ENCODE results near the gene SMCHD1. TPM values are rescaled to one million over a fixed set of nuclear protein-coding genes. Genes with fewer than 3 reads are reported as not detected.

The SMCHD1 gene
- total RNA-seq, 1 experiment from 2014 or later, result 33.0 TPM

DNA sequence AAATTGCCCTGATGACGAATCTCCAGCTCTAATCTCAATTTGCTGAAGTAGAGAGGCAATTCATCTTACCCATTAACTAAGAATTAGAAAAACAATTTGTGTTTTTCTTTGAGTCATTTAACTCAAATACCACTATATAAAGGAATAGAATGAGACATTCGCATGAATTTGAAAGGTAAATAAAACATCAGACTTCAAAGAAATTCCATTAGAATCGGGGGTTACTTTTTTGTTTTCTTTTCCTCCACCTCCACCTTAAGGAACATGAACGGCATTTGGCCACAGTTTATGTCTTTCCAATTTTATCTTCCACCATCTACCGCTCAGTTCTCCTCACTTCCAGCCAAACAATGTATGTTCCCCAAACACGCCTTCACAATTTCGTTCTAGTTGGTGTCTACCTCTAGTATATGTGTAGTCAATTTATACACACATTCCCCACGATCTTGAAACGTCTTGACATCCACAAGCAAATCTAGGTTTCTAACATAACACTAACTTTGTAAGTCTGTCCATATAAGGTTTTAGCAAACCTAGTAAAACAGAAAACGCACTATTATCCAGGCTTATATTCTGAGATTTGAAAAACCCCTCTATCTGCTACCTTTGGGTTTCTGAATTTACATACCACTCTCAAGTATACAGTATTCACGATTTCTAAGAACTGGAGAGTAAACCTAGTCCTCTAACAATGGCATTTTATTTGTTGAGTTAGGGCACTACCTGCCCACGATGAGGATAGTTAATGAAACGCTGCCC, 1.2 kb upstream of the SMCHD1 start:
- Mint-ChIP-seq H3K27me3 (ENCODE audit: low read depth) (peaks cover 65% of the 10 kb centered on the region), H3K36me3 (no peaks in the 10 kb centered on the region), H3K9me3 (no peaks in the 10 kb centered on the region), H3K4me3 (peak overlapping the region; percentile 86), H3K4me1 (peaks cover 32% of the 10 kb centered on the region), H3K27ac (no peak overlapping the region)
- ChIA-PET CTCF (no interaction called here), POLR2A (interaction anchor here (0.7 kb wide), 1 partner anchor 14 kb away, joined by 3 read pairs; no protein-coding TSS in a partner anchor)
- no peak for DNase-seq (ENCODE audit: low spot score)
- TF ChIP-seq, protein P1, sequence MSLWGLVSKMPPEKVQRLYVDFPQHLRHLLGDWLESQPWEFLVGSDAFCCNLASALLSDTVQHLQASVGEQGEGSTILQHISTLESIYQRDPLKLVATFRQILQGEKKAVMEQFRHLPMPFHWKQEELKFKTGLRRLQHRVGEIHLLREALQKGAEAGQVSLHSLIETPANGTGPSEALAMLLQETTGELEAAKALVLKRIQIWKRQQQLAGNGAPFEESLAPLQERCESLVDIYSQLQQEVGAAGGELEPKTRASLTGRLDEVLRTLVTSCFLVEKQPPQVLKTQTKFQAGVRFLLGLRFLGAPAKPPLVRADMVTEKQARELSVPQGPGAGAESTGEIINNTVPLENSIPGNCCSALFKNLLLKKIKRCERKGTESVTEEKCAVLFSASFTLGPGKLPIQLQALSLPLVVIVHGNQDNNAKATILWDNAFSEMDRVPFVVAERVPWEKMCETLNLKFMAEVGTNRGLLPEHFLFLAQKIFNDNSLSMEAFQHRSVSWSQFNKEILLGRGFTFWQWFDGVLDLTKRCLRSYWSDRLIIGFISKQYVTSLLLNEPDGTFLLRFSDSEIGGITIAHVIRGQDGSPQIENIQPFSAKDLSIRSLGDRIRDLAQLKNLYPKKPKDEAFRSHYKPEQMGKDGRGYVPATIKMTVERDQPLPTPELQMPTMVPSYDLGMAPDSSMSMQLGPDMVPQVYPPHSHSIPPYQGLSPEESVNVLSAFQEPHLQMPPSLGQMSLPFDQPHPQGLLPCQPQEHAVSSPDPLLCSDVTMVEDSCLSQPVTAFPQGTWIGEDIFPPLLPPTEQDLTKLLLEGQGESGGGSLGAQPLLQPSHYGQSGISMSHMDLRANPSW (CRISPR knock-in tag; conservative IDR thresholded peaks at IDR 0.05; ENCODE audit: low read depth), result no peak
- no peak for TF ChIP-seq TEAD1 (CRISPR knock-in tag; IDR thresholded peaks at IDR 0.05)
- TF ChIP-seq, protein P2, sequence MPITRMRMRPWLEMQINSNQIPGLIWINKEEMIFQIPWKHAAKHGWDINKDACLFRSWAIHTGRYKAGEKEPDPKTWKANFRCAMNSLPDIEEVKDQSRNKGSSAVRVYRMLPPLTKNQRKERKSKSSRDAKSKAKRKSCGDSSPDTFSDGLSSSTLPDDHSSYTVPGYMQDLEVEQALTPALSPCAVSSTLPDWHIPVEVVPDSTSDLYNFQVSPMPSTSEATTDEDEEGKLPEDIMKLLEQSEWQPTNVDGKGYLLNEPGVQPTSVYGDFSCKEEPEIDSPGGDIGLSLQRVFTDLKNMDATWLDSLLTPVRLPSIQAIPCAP (CRISPR knock-in tag; IDR thresholded peaks at IDR 0.05), result no peak
- TF ChIP-seq ZNF121 (CRISPR knock-in tag; IDR thresholded peaks at IDR 0.05), result no peak
- no peak for TF ChIP-seq FOXP1 (CRISPR knock-in tag; IDR thresholded peaks at IDR 0.05; ENCODE audit: borderline replicate concordance)
- TF ChIP-seq RELA (CRISPR knock-in tag; IDR thresholded peaks at IDR 0.05; ENCODE audit: borderline replicate concordance), result no peak
- TF ChIP-seq NFE2L1 (CRISPR knock-in tag; IDR thresholded peaks at IDR 0.05), result no peak
- TF ChIP-seq SP1 (CRISPR knock-in tag; conservative IDR thresholded peaks at IDR 0.05), result no peak
- TF ChIP-seq, protein P3, sequence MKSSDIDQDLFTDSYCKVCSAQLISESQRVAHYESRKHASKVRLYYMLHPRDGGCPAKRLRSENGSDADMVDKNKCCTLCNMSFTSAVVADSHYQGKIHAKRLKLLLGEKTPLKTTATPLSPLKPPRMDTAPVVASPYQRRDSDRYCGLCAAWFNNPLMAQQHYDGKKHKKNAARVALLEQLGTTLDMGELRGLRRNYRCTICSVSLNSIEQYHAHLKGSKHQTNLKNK (CRISPR knock-in tag; IDR thresholded peaks at IDR 0.05), result no peak
- no peak for ATAC-seq

DNA sequence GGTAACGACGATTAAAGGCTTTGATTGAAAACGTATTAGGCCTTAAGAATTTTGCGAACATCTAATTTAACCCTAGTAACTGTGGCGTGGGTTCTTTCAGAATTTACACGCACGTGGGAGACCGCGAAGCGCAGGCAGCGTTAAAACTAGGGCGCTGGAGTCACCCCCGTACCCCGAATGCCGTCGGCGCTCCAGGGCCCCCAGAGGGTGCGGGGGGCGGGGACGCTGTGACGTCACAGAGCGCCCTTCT, 673 bp upstream of the SMCHD1 start:
- Mint-ChIP-seq H3K9me3 (no peaks in the 10 kb centered on the region), H3K27ac (no peak overlapping the region), H3K36me3 (no peaks in the 10 kb centered on the region), H3K4me3 (peak overlapping the region; percentile 86), H3K4me1 (peaks cover 32% of the 10 kb centered on the region), H3K27me3 (ENCODE audit: low read depth) (peaks cover 60% of the 10 kb centered on the region)
- ChIA-PET CTCF (no interaction called here), POLR2A (interaction anchor here (0.6 to 0.7 kb wide), 2 partner anchors 14 to 496 kb away, joined by 3 to 4 read pairs; no protein-coding TSS in a partner anchor)
- no peak for TF ChIP-seq ZNF396 (CRISPR knock-in tag; IDR thresholded peaks at IDR 0.05; ENCODE audit: borderline replicate concordance)
- no peak for TF ChIP-seq FOXP1 (CRISPR knock-in tag; IDR thresholded peaks at IDR 0.05; ENCODE audit: borderline replicate concordance)
- TF ChIP-seq, protein P4, sequence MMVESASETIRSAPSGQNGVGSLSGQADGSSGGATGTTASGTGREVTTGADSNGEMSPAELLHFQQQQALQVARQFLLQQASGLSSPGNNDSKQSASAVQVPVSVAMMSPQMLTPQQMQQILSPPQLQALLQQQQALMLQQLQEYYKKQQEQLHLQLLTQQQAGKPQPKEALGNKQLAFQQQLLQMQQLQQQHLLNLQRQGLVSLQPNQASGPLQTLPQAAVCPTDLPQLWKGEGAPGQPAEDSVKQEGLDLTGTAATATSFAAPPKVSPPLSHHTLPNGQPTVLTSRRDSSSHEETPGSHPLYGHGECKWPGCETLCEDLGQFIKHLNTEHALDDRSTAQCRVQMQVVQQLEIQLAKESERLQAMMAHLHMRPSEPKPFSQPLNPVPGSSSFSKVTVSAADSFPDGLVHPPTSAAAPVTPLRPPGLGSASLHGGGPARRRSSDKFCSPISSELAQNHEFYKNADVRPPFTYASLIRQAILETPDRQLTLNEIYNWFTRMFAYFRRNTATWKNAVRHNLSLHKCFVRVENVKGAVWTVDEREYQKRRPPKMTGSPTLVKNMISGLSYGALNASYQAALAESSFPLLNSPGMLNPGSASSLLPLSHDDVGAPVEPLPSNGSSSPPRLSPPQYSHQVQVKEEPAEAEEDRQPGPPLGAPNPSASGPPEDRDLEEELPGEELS (CRISPR knock-in tag; IDR thresholded peaks at IDR 0.05), result no peak
- TF ChIP-seq, protein P5, sequence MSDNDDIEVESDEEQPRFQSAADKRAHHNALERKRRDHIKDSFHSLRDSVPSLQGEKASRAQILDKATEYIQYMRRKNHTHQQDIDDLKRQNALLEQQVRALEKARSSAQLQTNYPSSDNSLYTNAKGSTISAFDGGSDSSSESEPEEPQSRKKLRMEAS (CRISPR knock-in tag; IDR thresholded peaks at IDR 0.05), result no peak
- no peak for TF ChIP-seq OVOL2 (CRISPR knock-in tag; IDR thresholded peaks at IDR 0.05; ENCODE audit: borderline replicate concordance)
- DNase-seq (ENCODE audit: low spot score) (no peak), ATAC-seq (no peak; the same call in 1 of the 2 replicates)

DNA sequence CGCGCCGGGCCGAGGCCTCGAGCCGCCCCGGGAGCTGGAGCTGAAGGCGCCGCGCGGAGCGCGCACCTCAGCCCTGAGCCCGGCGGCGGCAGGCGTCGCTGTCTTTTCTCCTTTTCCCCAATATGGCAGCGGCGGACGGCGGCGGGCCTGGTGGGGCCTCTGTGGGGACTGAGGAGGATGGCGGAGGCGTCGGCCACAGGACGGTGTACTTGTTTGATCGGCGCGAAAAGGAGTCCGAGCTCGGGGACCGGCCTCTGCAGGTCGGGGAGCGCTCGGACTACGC, 369 bp downstream of the SMCHD1 start:
- Mint-ChIP-seq H3K4me1 (peaks cover 32% of the 10 kb centered on the region), H3K9me3 (peaks cover 3% of the 10 kb centered on the region; the same call in 1 of the 2 replicates), H3K4me3 (peak overlapping the region; percentile 88), H3K27me3 (ENCODE audit: low read depth) (peaks cover 51% of the 10 kb centered on the region), H3K36me3 (peaks cover 4% of the 10 kb centered on the region), H3K27ac (no peak overlapping the region)
- DNase-seq (ENCODE audit: low spot score), result no peak
- no peak; the same call in 1 of the 2 replicates for ATAC-seq
- POLR2A ChIA-PET, result no interaction called here
- TF ChIP-seq TCF7 (CRISPR knock-in tag; IDR thresholded peaks at IDR 0.05; ENCODE audit: low read depth) (no peak), KAT7 (CRISPR knock-in tag; IDR thresholded peaks at IDR 0.05; ENCODE audit: borderline replicate concordance) (peak; percentile 87), TEAD1 (CRISPR knock-in tag; IDR thresholded peaks at IDR 0.05) (0 out of 2 replicates have a peak, but pooled peaks have one; percentile 5), FOXK1 (CRISPR knock-in tag; IDR thresholded peaks at IDR 0.05) (0 out of 2 replicates have a peak, but pooled peaks have one; percentile 5), GABPB1 (CRISPR knock-in tag; IDR thresholded peaks at IDR 0.05) (0 out of 2 replicates have a peak, but pooled peaks have one; percentile 5), MYBL2 (CRISPR knock-in tag; IDR thresholded peaks at IDR 0.05) (0 out of 2 replicates have a peak, but pooled peaks have one; percentile 53)
- TF ChIP-seq, protein P6, sequence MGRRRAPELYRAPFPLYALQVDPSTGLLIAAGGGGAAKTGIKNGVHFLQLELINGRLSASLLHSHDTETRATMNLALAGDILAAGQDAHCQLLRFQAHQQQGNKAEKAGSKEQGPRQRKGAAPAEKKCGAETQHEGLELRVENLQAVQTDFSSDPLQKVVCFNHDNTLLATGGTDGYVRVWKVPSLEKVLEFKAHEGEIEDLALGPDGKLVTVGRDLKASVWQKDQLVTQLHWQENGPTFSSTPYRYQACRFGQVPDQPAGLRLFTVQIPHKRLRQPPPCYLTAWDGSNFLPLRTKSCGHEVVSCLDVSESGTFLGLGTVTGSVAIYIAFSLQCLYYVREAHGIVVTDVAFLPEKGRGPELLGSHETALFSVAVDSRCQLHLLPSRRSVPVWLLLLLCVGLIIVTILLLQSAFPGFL (CRISPR knock-in tag; IDR thresholded peaks at IDR 0.05; ENCODE audit: borderline replicate concordance), result no peak
- TF ChIP-seq, protein P7, sequence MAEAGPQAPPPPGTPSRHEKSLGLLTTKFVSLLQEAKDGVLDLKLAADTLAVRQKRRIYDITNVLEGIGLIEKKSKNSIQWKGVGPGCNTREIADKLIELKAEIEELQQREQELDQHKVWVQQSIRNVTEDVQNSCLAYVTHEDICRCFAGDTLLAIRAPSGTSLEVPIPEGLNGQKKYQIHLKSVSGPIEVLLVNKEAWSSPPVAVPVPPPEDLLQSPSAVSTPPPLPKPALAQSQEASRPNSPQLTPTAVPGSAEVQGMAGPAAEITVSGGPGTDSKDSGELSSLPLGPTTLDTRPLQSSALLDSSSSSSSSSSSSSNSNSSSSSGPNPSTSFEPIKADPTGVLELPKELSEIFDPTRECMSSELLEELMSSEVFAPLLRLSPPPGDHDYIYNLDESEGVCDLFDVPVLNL (CRISPR knock-in tag; IDR thresholded peaks at IDR 0.05; ENCODE audit: borderline replicate concordance, low read depth), result 0 out of 2 replicates have a peak, but pooled peaks have one; percentile 4
- CTCF ChIA-PET, result no interaction called here
